ENCODE results near the gene SLC25A19. TPM values are rescaled to one million over a fixed set of nuclear protein-coding genes. Genes with fewer than 3 reads are reported as not detected.

SLC25A19 gene
- total RNA-seq, 6 experiments from 2014 or later, result 3.8 to 13.4 (median 7.3) TPM

- 64% methylated on average over 5 of the region's 5 CpGs for WGBS (ENCODE audit: insufficient coverage, low coverage, low lambda C conversion rate, missing lambda C conversion rate)
- intact Hi-C loops (cut with DNase I), result no loop called here
- H3K36me3 ChIP-seq, result peaks cover 0 to 57% (median 16%) of the 10 kb centered on the region in 4 donors
- H3K4me1 ChIP-seq, result no peaks in the 10 kb centered on the region
- DNase-seq, result no peak
- no peak overlapping the region for H3K27ac ChIP-seq
- no peak overlapping the region for H3K4me3 ChIP-seq
- no peak for TF ChIP-seq POLR2A (IDR thresholded peaks at IDR 0.05)
- TF ChIP-seq, protein P1, sequence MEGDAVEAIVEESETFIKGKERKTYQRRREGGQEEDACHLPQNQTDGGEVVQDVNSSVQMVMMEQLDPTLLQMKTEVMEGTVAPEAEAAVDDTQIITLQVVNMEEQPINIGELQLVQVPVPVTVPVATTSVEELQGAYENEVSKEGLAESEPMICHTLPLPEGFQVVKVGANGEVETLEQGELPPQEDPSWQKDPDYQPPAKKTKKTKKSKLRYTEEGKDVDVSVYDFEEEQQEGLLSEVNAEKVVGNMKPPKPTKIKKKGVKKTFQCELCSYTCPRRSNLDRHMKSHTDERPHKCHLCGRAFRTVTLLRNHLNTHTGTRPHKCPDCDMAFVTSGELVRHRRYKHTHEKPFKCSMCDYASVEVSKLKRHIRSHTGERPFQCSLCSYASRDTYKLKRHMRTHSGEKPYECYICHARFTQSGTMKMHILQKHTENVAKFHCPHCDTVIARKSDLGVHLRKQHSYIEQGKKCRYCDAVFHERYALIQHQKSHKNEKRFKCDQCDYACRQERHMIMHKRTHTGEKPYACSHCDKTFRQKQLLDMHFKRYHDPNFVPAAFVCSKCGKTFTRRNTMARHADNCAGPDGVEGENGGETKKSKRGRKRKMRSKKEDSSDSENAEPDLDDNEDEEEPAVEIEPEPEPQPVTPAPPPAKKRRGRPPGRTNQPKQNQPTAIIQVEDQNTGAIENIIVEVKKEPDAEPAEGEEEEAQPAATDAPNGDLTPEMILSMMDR (IDR thresholded peaks at IDR 0.05), result no peak
- no peaks in the 10 kb centered on the region for H3K27me3 ChIP-seq
- H3K9me3 ChIP-seq, result no peaks in the 10 kb centered on the region
- no peak for ATAC-seq
Measured at GRCh38 chr17:75227729-75228128, 61.5 kb downstream of the SLC25A19 start.

- ATAC-seq (no peak), DNase-seq (no peak)
- 0% methylated on average over 1 of the region's 14 CpGs for WGBS (ENCODE audit: insufficient coverage, low coverage, low lambda C conversion rate, missing lambda C conversion rate)
Measured at GRCh38 chr17:75225016-75225415, 64.2 kb downstream of the SLC25A19 start.

More at GRCh38 chr17:75225016-75225415, 64.2 kb downstream of the SLC25A19 start:
- intact Hi-C loops (cut with DNase I), result no loop called here
- Histone ChIP-seq H3K27me3 (no peaks in the 10 kb centered on the region), H3K4me3 (no peak overlapping the region), H3K9me3 (no peaks in the 10 kb centered on the region), H3K36me3 (peaks cover 0 to 38% (median 3%) of the 10 kb centered on the region in 4 donors), H3K4me1 (no peaks in the 10 kb centered on the region), H3K27ac (no peak overlapping the region)
- TF ChIP-seq, protein P1 (IDR thresholded peaks at IDR 0.05), result no peak
- no peak for TF ChIP-seq POLR2A (IDR thresholded peaks at IDR 0.05)

Other genes starting within 250 kb of the SLC25A19 start
- 100 to 1,000 TPM; 145 to 262 (median 179) TPM for gene ATP5PD, start 242.5 kb downstream of the SLC25A19 start, total RNA-seq
- gene KCTD2, start 242.2 kb downstream of the SLC25A19 start, total RNA-seq, result 10 to 100 TPM in 1 of 6 experiments, 1 to 10 TPM in 5; 7.2 to 10.3 (median 8.1) TPM
- 1 to 10 TPM; 1.2 to 3.7 (median 1.7) TPM for gene SLC16A5, start 201.5 kb downstream of the SLC25A19 start, total RNA-seq
- gene ARMC7, start 179.5 kb downstream of the SLC25A19 start, total RNA-seq, result 1 to 10 TPM; 4.7 to 6.3 (median 5.3) TPM
- 10 to 100 TPM; 10.5 to 35.1 (median 12.6) TPM for gene NT5C, start 157.7 kb downstream of the SLC25A19 start, total RNA-seq
- gene JPT1, start 134.9 kb downstream of the SLC25A19 start, total RNA-seq, result 10 to 100 TPM; 16.7 to 57.8 (median 29.5) TPM
- gene SUMO2, start 106.5 kb downstream of the SLC25A19 start, total RNA-seq, result 100 to 1,000 TPM in 3 of 6 experiments, 10 to 100 TPM in 3; 23.6 to 120 (median 108) TPM
- gene NUP85, start 83.8 kb downstream of the SLC25A19 start, total RNA-seq, result 10 to 100 TPM; 15.3 to 32.8 (median 25.9) TPM
- gene GGA3, start 27.8 kb downstream of the SLC25A19 start, total RNA-seq, result 10 to 100 TPM; 12.4 to 18.9 (median 15.8) TPM
- 10 to 100 TPM; 29.6 to 37.2 (median 33.7) TPM for gene MRPS7, start 27.6 kb downstream of the SLC25A19 start, total RNA-seq
- gene MIF4GD, start 18.2 kb downstream of the SLC25A19 start, total RNA-seq, result 10 to 100 TPM in 2 of 6 experiments, 1 to 10 TPM in 4; 7.3 to 21.9 (median 8.2) TPM
- 10 to 100 TPM; 42.4 to 70.5 (median 53.8) TPM for gene GRB2, start 116.2 kb upstream of the SLC25A19 start, total RNA-seq
- 10 to 100 TPM; 24.2 to 47.1 (median 29.6) TPM for gene TMEM94, start 167.2 kb upstream of the SLC25A19 start, total RNA-seq
- 10 to 100 TPM in 4 of 6 experiments, 1 to 10 TPM in 2; 9.0 to 26.0 (median 12.0) TPM for gene CASKIN2, start 226.1 kb upstream of the SLC25A19 start, total RNA-seq
- gene TSEN54, start 227.1 kb upstream of the SLC25A19 start, total RNA-seq, result 10 to 100 TPM in 4 of 6 experiments, 1 to 10 TPM in 2; 8.5 to 13.6 (median 10.2) TPM
- 10 to 100 TPM; 32.8 to 71.4 (median 44.6) TPM for gene LLGL2, start 236.3 kb upstream of the SLC25A19 start, total RNA-seq

Measured in right lobe of liver (tissue), 6 donors.